ENCODE measurements around the gene ZNF346. TPM values are rescaled to one million over a fixed set of nuclear protein-coding genes. Genes with fewer than 3 reads are reported as not detected.
"Not testable (repeated sequence)": the region's sequence is repeated elsewhere in the genome, so short reads cannot be mapped to it uniquely, and the experiment has no call there.

ZNF346 gene
- total RNA-seq, 1 experiment from 2014 or later = 17.6 TPM

GRCh38 chr5:177008716-177009115 is 13.8 kb upstream of the ZNF346 start:
- DNase-seq (ENCODE audit: low spot score) = no peak

DNA sequence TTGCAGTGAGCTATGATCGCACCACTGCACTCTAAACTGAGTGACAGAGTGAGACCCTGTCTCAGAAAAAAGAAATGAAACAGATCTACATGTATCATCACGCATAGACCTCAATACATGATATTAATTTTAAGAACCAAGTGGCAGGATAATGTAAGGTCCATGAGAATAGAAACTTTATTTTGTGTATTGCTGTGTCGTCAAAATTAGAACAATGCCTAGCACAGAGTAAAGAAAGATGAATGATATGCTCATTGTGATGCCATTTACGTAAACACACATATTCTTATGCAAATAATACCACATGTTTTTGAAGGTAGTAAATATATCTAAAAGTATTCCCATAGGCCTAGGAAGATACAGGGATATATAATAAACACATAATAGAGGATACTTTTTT is 12.3 kb upstream of the ZNF346 start:
- DNase-seq (ENCODE audit: low spot score) = no peak

DNA sequence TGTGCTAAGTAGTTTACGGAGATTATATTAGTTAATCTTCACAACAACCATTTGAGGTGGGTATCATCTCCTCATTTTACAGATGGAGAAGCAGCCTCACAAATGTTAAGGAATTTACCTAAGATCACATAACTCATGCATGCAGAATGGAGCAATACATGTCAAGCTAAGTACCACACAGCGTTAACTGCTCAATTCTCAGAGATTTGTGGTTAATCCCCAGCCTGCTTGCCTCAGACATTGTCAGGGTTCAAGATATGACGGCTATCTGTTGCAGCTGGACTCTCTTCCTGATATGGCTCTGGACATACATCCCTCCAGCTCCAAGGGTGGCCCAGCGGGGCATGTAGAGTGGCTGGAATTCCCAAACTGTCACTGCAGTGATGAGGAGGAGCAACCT is 7.3 kb upstream of the ZNF346 start:
- no peak for DNase-seq (ENCODE audit: low spot score)

DNA sequence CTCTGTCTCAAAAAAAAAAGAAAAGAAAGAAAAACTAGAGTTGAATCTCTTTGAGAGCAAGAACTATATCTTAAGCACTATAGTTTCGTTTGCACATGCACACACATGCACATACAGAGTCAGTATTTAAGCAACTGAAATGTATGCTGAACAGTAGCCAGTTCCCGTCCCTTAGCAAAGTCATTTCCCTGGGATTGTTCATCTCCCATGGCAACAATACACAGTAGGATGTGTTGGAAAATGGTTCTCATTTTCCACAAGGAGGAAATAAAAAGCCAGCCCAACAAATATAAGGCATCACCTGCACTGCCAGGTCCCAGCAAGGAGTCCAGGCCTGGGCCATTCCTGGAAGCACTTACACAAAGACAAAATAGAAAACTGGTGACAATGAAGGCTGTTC is 4.2 kb upstream of the ZNF346 start:
- DNase-seq (ENCODE audit: low spot score) = no peak

DNA sequence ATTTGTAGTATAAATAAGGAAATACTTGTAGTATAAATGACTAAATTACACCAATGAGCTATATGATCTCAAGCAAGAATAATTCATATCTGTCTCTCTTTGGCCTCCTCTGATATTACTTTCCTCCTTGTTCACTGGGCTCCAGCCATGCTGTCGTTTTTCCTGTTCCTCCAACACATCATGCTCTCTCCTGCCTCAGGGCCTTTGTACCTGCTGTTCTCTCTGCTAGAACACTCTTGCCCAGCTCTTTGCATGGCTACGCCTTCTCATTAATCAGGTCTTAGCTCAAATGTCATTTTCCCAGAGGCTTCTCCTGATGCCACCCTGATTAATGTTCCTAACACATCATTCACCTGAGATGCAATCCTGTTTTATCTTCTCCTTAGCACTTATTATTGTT is 2.5 kb upstream of the ZNF346 start:
- no peak for DNase-seq (ENCODE audit: low spot score)

DNA sequence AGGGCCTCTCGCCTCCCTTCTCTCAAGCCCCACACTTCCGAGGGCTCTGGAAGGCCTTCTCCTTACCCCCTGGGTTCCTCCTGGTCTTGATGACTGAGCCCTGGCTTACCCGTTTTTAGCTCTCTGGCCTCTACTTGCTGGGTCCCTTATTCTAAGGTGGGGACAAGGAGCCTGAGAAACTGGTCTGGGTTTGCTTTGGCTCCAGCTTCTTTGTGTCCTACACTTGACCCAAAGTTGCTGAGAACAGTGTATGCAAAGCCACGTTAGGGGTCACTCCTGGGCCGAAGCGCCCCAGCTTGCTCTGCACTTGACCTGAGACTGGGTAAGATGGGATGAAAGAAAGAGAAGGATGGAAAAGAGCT is 788 bp downstream of the ZNF346 start:
- peak; percentile 10 for DNase-seq (ENCODE audit: low spot score)

- no peak for DNase-seq (ENCODE audit: low spot score)
These were observed 2.1 kb downstream of the ZNF346 start for GRCh38 chr5:177024559-177024958.

DNA sequence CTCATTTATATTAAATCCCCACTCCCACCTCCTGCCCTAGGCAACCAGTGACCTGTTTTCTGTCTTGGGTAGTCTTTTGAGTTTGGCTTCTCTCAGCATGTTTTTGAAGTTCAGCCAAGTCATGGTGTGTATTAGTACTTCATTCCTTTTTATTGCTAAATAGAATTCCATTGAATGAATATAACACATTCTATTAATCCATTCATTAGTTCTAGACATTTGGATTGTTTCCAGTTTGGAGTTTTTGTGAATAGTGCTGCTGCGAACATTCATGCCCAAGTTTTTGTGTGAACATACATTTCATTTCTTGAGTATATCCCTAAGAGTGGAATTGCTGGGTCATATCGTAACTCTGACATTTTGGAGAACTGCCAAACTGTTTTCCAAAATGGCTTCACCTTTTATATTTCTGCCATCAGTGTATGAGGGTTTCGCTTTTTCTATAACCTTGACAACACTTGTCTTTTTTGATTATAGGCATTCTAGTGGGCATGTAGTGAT is 2.7 kb downstream of the ZNF346 start:
- no peak for DNase-seq (ENCODE audit: low spot score)

GRCh38 chr5:177027665-177028064 is 5.2 kb downstream of the ZNF346 start:
- DNase-seq (ENCODE audit: low spot score) = no peak

GRCh38 chr5:177029498-177029897 is 7.0 kb downstream of the ZNF346 start:
- no peak for DNase-seq (ENCODE audit: low spot score)

DNA sequence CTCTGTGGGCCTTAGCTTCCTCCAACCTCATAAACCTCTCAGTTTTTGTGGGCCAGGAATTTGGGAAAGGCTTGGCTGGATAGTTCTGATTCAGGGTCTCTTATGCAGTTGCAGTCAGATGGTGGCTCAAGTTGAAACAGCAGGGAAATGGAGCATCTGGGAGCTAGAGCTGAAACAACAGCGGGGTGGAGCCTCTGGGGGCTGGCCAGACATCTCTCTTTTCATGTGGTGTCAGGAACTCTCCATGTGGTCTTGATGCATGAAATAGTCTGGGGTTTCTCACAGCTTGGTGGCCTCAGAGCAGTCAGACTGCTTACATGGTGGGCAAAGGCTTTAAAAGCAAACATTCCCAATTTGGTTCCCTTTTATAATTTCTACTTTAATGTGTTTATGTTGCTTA is 13.5 kb downstream of the ZNF346 start:
- no peak for DNase-seq (ENCODE audit: low spot score)

DNA sequence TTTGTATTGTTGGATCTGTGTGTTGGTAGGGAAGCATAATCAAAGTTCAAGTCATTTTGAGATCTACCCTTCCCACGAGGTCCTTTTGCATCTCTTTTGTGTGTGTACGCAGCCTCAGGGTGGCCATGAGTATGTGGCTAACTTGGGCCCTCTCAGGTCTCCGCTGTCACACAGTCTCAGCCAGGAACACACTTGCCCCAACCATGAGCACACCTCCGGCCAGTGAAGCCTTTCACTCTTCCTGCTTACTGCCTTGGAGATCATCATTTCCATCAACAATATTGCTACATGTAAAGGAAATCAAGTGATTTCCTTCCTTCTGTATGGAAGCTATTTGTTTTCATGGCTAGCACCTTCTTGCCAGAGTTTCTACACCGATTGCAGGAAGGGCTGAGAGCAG is 13.9 kb downstream of the ZNF346 start:
- DNase-seq (ENCODE audit: low spot score) = no peak

DNA sequence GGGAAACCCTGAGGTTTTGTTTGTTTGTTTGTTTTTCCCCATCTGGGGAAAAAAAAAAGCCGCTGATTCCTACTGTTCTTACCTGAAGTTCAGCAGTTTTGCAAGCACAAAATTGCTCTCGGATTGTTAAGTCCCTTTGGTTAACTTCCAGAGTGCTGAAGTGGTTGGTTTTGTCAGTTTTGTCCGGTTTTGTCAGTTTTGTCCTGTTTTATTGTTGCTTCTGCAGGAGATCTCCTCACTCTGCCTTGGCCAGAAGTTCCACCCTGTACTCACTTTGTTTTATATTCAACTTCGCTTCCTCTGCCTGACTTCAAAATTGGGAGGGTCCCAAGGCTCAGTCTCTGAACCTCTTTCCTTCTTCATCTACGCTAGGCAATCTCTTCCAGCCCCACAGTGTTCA is 14.4 kb downstream of the ZNF346 start:
- no peak for DNase-seq (ENCODE audit: low spot score)

DNA sequence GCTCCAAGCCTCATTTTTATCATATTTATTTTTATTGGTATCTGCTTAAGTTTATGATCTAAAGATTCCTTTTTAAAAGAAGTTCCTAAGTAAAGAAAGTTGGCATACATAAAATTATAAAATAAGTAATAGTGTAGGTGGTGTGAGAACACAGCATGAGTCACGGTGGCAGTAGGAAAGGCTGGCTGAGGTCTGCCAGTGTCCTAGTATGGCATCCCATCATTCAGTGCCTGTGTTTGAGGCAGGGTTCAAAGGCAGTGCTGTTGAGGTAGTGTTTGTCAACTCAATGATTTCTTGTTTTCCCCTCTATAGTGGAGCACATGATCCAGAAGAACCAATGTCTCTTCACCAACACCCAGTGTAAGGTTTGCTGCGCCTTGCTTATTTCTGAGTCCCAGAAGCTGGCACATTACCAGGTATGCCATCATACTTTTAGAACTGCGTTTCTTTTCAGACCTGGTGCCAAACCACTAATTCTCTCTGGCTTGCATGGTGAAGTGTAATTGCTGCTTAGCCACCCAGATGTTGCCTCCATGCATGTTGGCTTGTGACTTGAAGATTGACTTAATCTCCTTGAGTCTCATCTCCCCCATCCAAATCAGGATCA is 18.4 kb downstream of the ZNF346 start:
- DNase-seq (ENCODE audit: low spot score) = peak; percentile 53

GRCh38 chr5:177041936-177042335 is 19.4 kb downstream of the ZNF346 start:
- no peak for DNase-seq (ENCODE audit: low spot score)

GRCh38 chr5:177043114-177043513 is 20.6 kb downstream of the ZNF346 start:
- no peak for DNase-seq (ENCODE audit: low spot score)

DNA sequence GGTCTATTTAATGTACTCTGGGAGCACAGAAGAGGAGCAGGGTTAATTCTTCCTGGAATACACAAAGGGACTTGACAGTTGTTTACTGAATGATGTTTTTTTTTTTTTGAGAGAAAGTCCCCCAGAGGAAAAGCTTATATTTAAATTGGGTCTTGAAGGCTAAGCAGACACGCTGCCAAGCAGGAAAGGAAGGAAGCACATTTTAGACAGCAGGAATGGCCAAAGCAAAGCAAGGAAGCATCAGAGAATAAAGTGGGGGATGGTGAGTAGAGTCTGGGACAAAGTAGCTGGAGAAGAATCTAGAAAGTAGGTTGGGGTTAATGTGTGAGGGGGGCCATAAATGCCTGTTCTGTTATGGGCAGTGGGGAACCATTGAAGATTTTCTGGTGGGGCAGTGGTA is 21.5 kb downstream of the ZNF346 start:
- no peak for DNase-seq (ENCODE audit: low spot score)

DNA sequence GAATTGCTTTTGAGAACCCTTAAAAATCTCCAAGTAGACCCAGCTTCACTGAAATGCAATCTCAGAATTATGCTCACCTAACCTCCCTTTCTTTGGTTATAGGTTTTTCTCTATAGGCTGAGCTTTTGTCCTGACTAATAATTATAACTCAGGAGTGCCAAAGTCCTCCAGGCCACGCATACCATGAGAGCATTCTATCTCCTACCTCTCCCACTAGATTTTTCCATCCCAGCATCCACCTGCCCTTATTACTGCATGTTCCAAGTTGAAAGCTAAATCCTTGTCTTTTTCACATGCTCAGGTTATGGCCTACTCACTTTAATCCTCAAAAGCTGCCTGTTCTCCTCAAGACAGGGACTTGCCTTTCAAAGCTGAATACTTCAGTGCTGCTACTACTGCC is 22.1 kb downstream of the ZNF346 start:
- no peak for DNase-seq (ENCODE audit: low spot score)

- DNase-seq (ENCODE audit: low spot score) = no peak
These were observed 23.1 kb downstream of the ZNF346 start for GRCh38 chr5:177045631-177046030.

GRCh38 chr5:177048531-177048930 is 26.0 kb downstream of the ZNF346 start:
- DNase-seq (ENCODE audit: low spot score) = not testable (repeated sequence)

GRCh38 chr5:177049285-177049684 is 26.8 kb downstream of the ZNF346 start:
- DNase-seq (ENCODE audit: low spot score) = no peak

DNA sequence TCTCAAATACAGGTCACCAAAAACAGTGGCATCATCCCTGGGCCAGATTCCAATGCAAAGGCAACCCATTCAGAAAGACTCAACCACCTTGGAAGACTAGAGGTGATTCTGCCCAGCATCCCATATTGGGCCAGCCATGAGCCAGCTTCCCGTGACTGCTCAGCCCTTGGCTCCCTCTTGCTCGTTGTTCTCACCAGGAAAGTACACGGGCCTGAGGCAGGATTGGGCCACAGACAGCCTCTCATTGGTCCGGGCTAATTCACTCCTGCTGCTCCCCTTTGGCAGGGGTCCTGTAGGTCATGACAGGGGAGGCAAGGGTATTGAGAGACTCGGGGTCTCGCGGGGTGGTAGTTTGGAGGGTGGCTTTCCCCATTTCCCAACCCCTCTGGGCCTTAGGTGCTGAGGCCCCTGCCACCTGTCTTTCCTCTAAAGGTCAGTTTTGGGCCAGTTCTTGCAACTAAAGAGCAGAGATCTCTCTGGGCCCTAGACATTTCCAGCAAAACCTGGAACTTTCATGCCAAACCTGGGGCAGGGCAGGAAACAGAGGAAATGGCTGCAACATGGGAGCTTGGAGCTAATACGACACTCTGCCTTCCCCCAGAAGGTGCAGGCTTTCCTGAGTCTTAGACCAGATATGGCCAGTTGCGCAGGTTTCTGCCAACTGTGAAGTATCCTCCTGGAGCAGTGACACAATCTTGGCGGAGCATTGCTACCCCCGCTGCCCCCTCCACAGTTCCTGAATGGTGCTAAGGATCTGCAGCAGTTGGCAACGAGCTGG is 42.2 kb downstream of the ZNF346 start:
- no peak for DNase-seq (ENCODE audit: low spot score)

DNA sequence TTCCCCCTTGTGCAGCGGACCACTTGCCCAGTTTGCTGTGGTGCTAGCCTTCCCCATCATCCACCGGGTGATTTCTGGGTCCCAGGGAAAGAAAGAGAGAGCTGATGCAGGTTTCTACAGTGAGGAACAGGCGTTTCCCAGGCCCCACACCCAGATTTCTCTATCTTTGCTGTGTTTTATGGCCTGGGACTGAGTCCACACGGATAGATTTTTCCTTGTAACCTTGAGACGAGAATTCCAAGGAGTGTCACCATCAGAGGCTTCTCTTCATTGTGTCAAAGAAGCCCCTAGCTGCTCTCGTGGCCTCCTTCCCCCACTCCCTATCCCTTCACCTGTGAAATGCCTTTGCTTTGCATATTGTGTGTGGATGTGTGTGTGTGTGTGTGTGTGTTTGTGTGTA is 43.0 kb downstream of the ZNF346 start:
- DNase-seq (ENCODE audit: low spot score) = no peak

GRCh38 chr5:177066224-177066623 is 43.7 kb downstream of the ZNF346 start:
- DNase-seq (ENCODE audit: low spot score) = no peak

Measured in A172 (cell line).